HEK293T (cell line): ENCODE results near the gene RIMOC1.

ENCODE experiments used
- FOXK2 ChIP-seq: fragments of 450-650 bp; IDR thresholded peaks from 2 replicates; pipeline ENCODE4 v1.6.1; 2016; ENCODE audit warnings: mild to moderate bottlenecking
- PKNOX1 ChIP-seq: fragments of 450-650 bp; IDR thresholded peaks from 2 replicates; pipeline ENCODE4 v1.6.1; 2016

- TF ChIP-seq PKNOX1, result no peak
- no peak for TF ChIP-seq FOXK2
Observed at GRCh38 chr5:41924526-41924871, 20.4 kb downstream of the RIMOC1 start.
